Measurements from ENCODE around the gene CPM.

Gene CPM

GRCh38 chr12:68903511-68903910, 29.5 kb downstream of the CPM start:
- DNase-seq = no peak

- DNase-seq = no peak
Measured at GRCh38 chr12:68901551-68901950, 31.4 kb downstream of the CPM start.

- DNase-seq = no peak
Measured at GRCh38 chr12:68901145-68901544, 31.8 kb downstream of the CPM start.

- DNase-seq = no peak
Measured at GRCh38 chr12:68900241-68900640, 32.7 kb downstream of the CPM start.

- DNase-seq = no peak
Measured at GRCh38 chr12:68899251-68899771, 33.7 kb downstream of the CPM start.

- DNase-seq = no peak
Measured at GRCh38 chr12:68896881-68897540, 36.0 kb downstream of the CPM start.

GRCh38 chr12:68894276-68894855, 38.6 kb downstream of the CPM start:
- no peak for DNase-seq

GRCh38 chr12:68893741-68894140, 39.2 kb downstream of the CPM start:
- DNase-seq = no peak

GRCh38 chr12:68893201-68893600, 39.8 kb downstream of the CPM start:
- no peak for DNase-seq

GRCh38 chr12:68891141-68891540, 41.8 kb downstream of the CPM start:
- DNase-seq = no peak

GRCh38 chr12:68890701-68891113, 42.3 kb downstream of the CPM start:
- no peak for DNase-seq

GRCh38 chr12:68888243-68888642, 44.7 kb downstream of the CPM start:
- DNase-seq = no peak

- no peak for DNase-seq
Measured at GRCh38 chr12:68887641-68888040, 45.3 kb downstream of the CPM start.

- no peak for DNase-seq
Measured at GRCh38 chr12:68886636-68887572, 46.1 kb downstream of the CPM start.

- no peak for DNase-seq
Measured at GRCh38 chr12:68885381-68885780, 47.6 kb downstream of the CPM start.

- no peak for DNase-seq
Measured at GRCh38 chr12:68884251-68884650, 48.7 kb downstream of the CPM start.

- DNase-seq = no peak
Measured at GRCh38 chr12:68883151-68883550, 49.8 kb downstream of the CPM start.

GRCh38 chr12:68882251-68882964, 50.6 kb downstream of the CPM start:
- no peak for DNase-seq

- no peak for DNase-seq
Measured at GRCh38 chr12:68880660-68881325, 52.2 kb downstream of the CPM start.

- no peak for DNase-seq
Measured at GRCh38 chr12:68878846-68879245, 54.1 kb downstream of the CPM start.

GRCh38 chr12:68878283-68878682, 54.7 kb downstream of the CPM start:
- DNase-seq = no peak

GRCh38 chr12:68877583-68877982, 55.4 kb downstream of the CPM start:
- DNase-seq = no peak
